PC-9 (cell line): Measurements from ENCODE around the gene GALNT7. TPM values are rescaled to one million over a fixed set of nuclear protein-coding genes. Genes with fewer than 3 reads are reported as not detected.

Experiments used
- BruUV-seq: library from RNA; stranded (reverse); fragments of 400-500 nt; replicated peaks from 2 replicates; lab custom pipeline; 2021; lab: Mats Ljungman, UMichigan
- CTCF ChIA-PET: fragments of 300-600 bp; sonication (Branson Sonifier 250); formaldehyde crosslinking; loops from one replicate; lab custom pipeline; 2022; ENCODE audit warnings: antibody characterized with exemption; lab: Charles Lee
- POLR2A ChIA-PET: fragments of 300-600 bp; sonication (Branson Sonifier 250); formaldehyde crosslinking; loops from one replicate; lab custom pipeline; 2022; ENCODE audit warnings: antibody characterized with exemption; ENCODE audit not compliant: unreplicated experiment; lab: Charles Lee
- DNase-seq, 2 experiments: peaks; one replicate each; pipeline versions ENCODE4 v3.0.0 to v3.0.0-alpha.2; 2015 to 2022; ENCODE audit warnings: mixed read lengths in 1 of 2
- H2AFZ ChIP-seq: fragments of 200-600 bp; sonication (generic); 2 replicates; pipeline ENCODE4 v1.8.1; 2017; ENCODE audit warnings: antibody characterized with exemption
- H3F3A ChIP-seq: fragments of 200-600 bp; sonication (generic); 2 replicates; pipeline ENCODE4 v1.8.1; 2017; ENCODE audit warnings: antibody characterized with exemption, mild to moderate bottlenecking, low read depth; ENCODE audit not compliant: insufficient read depth
- H3K27ac ChIP-seq: fragments of 200-600 bp; sonication (generic); 2 replicates; pipeline ENCODE4 v1.6.1; 2016; ENCODE audit warnings: mixed run types
- H3K27me3 ChIP-seq: fragments of 200-600 bp; sonication (generic); 2 replicates; pipeline ENCODE4 v1.6.1; 2016; ENCODE audit warnings: low read depth, mixed run types; ENCODE audit not compliant: insufficient read depth
- H3K36me3 ChIP-seq: fragments of 200-600 bp; sonication (generic); 2 replicates; pipeline ENCODE4 v1.6.1; 2016; ENCODE audit warnings: low read depth, mixed run types
- H3K4me1 ChIP-seq: fragments of 200-600 bp; sonication (generic); replicated peaks from 2 replicates; pipeline ENCODE4 v1.6.1; 2016; ENCODE audit warnings: mixed run types; ENCODE audit not compliant: insufficient read depth
- H3K4me2 ChIP-seq: fragments of 200-600 bp; sonication (generic); 2 replicates; pipeline ENCODE4 v1.6.1; 2017; ENCODE audit warnings: mixed run types
- H3K4me3 ChIP-seq: fragments of 200-600 bp; sonication (generic); 2 replicates; pipeline ENCODE4 v1.6.1; 2016; ENCODE audit warnings: mixed run types
- H3K79me2 ChIP-seq: fragments of 200-600 bp; sonication (generic); 2 replicates; pipeline ENCODE4 v1.6.1; 2017; ENCODE audit warnings: low read depth, mixed run types
- H3K9me2 ChIP-seq: fragments of 200-600 bp; sonication (generic); 2 replicates; pipeline ENCODE4 v1.8.1; 2017; ENCODE audit warnings: mild to moderate bottlenecking; ENCODE audit not compliant: insufficient read depth
- H3K9me3 ChIP-seq: fragments of 200-600 bp; sonication (generic); 2 replicates; pipeline ENCODE4 v1.8.1; 2016; ENCODE audit warnings: low read depth; ENCODE audit not compliant: insufficient read depth
- H4K20me1 ChIP-seq: fragments of 200-600 bp; sonication (generic); 2 replicates; pipeline ENCODE4 v1.8.1; 2017; ENCODE audit not compliant: insufficient read depth
- CTCF ChIP-seq: fragments of 200-600 bp; sonication (generic); conservative IDR thresholded peaks from 2 replicates; pipeline ENCODE4 v1.6.1; 2017; ENCODE audit warnings: mixed run types, antibody characterized with exemption, mild to moderate bottlenecking, moderate library complexity
- EZH2 ChIP-seq: fragments of 200-600 bp; sonication (generic); IDR thresholded peaks from 2 replicates; pipeline ENCODE4 v1.8.0; 2017; ENCODE audit warnings: antibody characterized with exemption, low read depth
- intact Hi-C: fragments of 100-400 bp; cut with micrococcal nuclease; formaldehyde crosslinking; loops from one replicate; pipeline ENCODE4 v1.10.0; 2022; ENCODE audit not compliant: unreplicated experiment
- total RNA-seq: library from RNA; stranded (reverse); gene quantifications from 2 replicates; pipeline ENCODE4 v1.2.3, GENCODE V29; 2021

Gene GALNT7
- total RNA-seq, 1 experiment from 2014 or later, result 57.2 TPM

GRCh38 chr4:173135241-173135847 lies 33.3 kb upstream of the GALNT7 start:
- Histone ChIP-seq H4K20me1 (no peaks in the 10 kb centered on the region), H3K4me1 (no peaks in the 10 kb centered on the region), H3K4me2 (no peak overlapping the region), H3K9me2 (no peaks in the 10 kb centered on the region), H3K4me3 (no peak overlapping the region), H3F3A (no peaks in the 10 kb centered on the region), H3K27me3 (no peaks in the 10 kb centered on the region), H3K9me3 (no peaks in the 10 kb centered on the region), H3K36me3 (no peaks in the 10 kb centered on the region), H3K79me2 (no peaks in the 10 kb centered on the region), H2AFZ (no peak overlapping the region), H3K27ac (no peak overlapping the region)
- intact Hi-C loops, result no loop called here
- no peak for TF ChIP-seq EZH2
- no peak for TF ChIP-seq CTCF
- DNase-seq, result no peak
- CTCF ChIA-PET, result no interaction called here
- no TSS peak for BruUV-seq
- POLR2A ChIA-PET, result no interaction called here

- Histone ChIP-seq H3K79me2 (no peaks in the 10 kb centered on the region), H3K4me2 (no peak overlapping the region), H3K36me3 (no peaks in the 10 kb centered on the region), H3K4me3 (no peak overlapping the region), H3K9me3 (no peaks in the 10 kb centered on the region), H3K27me3 (no peaks in the 10 kb centered on the region), H2AFZ (no peak overlapping the region), H4K20me1 (no peaks in the 10 kb centered on the region), H3K4me1 (no peaks in the 10 kb centered on the region), H3K27ac (no peak overlapping the region), H3K9me2 (no peaks in the 10 kb centered on the region), H3F3A (no peaks in the 10 kb centered on the region)
- no TSS peak for BruUV-seq
- intact Hi-C loops, result no loop called here
- no peak for DNase-seq
- ChIA-PET POLR2A (no interaction called here), CTCF (no interaction called here)
- TF ChIP-seq CTCF (no peak), EZH2 (no peak)
These were observed 30.0 kb upstream of the GALNT7 start for GRCh38 chr4:173138624-173139023.

GRCh38 chr4:173139561-173139960 lies 29.1 kb upstream of the GALNT7 start:
- no peak overlapping the region for H3K4me3 ChIP-seq
- H3K4me2 ChIP-seq, result no peak overlapping the region
- no peaks in the 10 kb centered on the region for H3F3A ChIP-seq
- no peak overlapping the region for H2AFZ ChIP-seq
- no peaks in the 10 kb centered on the region for H3K9me2 ChIP-seq
- CTCF ChIA-PET, result no interaction called here
- TF ChIP-seq CTCF, result no peak
- no peak for TF ChIP-seq EZH2
- no peaks in the 10 kb centered on the region for H3K79me2 ChIP-seq
- intact Hi-C loops, result no loop called here
- DNase-seq, result no peak
- no peaks in the 10 kb centered on the region for H3K36me3 ChIP-seq
- no peaks in the 10 kb centered on the region for H3K9me3 ChIP-seq
- no peaks in the 10 kb centered on the region for H3K4me1 ChIP-seq
- H3K27me3 ChIP-seq, result no peaks in the 10 kb centered on the region
- POLR2A ChIA-PET, result no interaction called here
- H4K20me1 ChIP-seq, result no peaks in the 10 kb centered on the region
- BruUV-seq, result no TSS peak
- no peak overlapping the region for H3K27ac ChIP-seq
